Aorta (tissue), 5 donors: Measurements from ENCODE around the gene MACROD2. TPM values are rescaled to one million over a fixed set of nuclear protein-coding genes. Genes with fewer than 3 reads are reported as not detected.

Source experiments
- ATAC-seq: fragments of 200-7000 bp; cut with Tn5 transposase; one replicate; pipeline ENCODE4 v1.9.1; 2022; ENCODE audit warnings: moderate library complexity; ENCODE audit not compliant: low FRiP score
- DNase-seq, 2 donors: peaks; one replicate each; pipeline ENCODE4 v3.0.0-alpha.2; 2020
- H3K27ac ChIP-seq, 2 donors: one replicate each; pipeline ENCODE4 v1.5.1; 2013; ENCODE audit warnings: low read length in 2 of 2, mild to moderate bottlenecking in 2 of 2, moderate library complexity in 2 of 2, control low read depth in 1 of 2, inconsistent platforms in 1 of 2, low read depth in 1 of 2
- H3K27me3 ChIP-seq, 2 donors: one replicate each; pipeline ENCODE4 v1.6.1; 2013; ENCODE audit warnings: control low read depth in 1 of 2, low read length in 1 of 2, mild to moderate bottlenecking in 1 of 2, moderate library complexity in 1 of 2; ENCODE audit not compliant: insufficient read depth in 2 of 2, control insufficient read depth in 1 of 2
- H3K36me3 ChIP-seq, 2 donors: one replicate each; pipeline ENCODE4 v1.6.1; 2013; ENCODE audit warnings: control low read depth in 1 of 2, low read length in 1 of 2, mild to moderate bottlenecking in 1 of 2; ENCODE audit not compliant: insufficient read depth in 2 of 2, control insufficient read depth in 1 of 2
- H3K4me1 ChIP-seq, 2 donors: one replicate each; pipeline ENCODE4 v1.6.1; 2013; ENCODE audit warnings: low read length in 2 of 2, control low read depth in 1 of 2, mild to moderate bottlenecking in 1 of 2, moderate library complexity in 1 of 2; ENCODE audit not compliant: insufficient read depth in 2 of 2, control insufficient read depth in 1 of 2
- H3K4me3 ChIP-seq, 2 donors: one replicate each; pipeline ENCODE4 v1.5.1; 2013; ENCODE audit warnings: low read length in 2 of 2, control low read depth in 1 of 2, mild to moderate bottlenecking in 1 of 2
- H3K9me3 ChIP-seq: one replicate; pipeline ENCODE4 v1.6.1; 2013; ENCODE audit warnings: mild to moderate bottlenecking, low read length; ENCODE audit not compliant: control insufficient read depth
- WGBS, 2 donors: extraction: QIAGEN DNeasy Blood & Tissue Kit; methylation state at CpG; one replicate each; pipeline ENCODE4 v1.1.7; 2013; 5-methylcytosine and 5-hydroxymethylcytosine counted together
- intact Hi-C, 2 donors: fragments of 100-400 bp; cut with DNase I; formaldehyde crosslinking; loops; one replicate each; pipeline versions ENCODE4 v1.14.2 to v1.15.0; 2022
- polyA plus RNA-seq, 2 donors: library from polyadenylated mRNA; stranded (reverse); fragments of 200-250 nt; gene quantifications; one replicate each; pipeline ENCODE4 v1.2.3, GENCODE V29; 2013
- total RNA-seq, 2 donors: library from RNA; stranded (reverse); fragmentation: NEBNext Ultra II Directional; extraction: Animal tissue kit (Norgen Biotek cat#: 25700); gene quantifications; one replicate each; pipeline ENCODE4 v1.2.1, GENCODE V29; 2021
- donor health status: healthy with polysubstance abuse.
- donor health status: Bipolar disorder and iron deficiency.
- donor health status: DM: no; HTN: no; CAD: no.
- donor health status: DM: no; HTN: no; CAD: no.
- donor health status: DM: yes; HTN: yes; CAD: no.

MACROD2 gene
- total and polyA plus RNA-seq, 4 donors: 0.90 to 11.2 (median 4.8) TPM

- H3K27me3 ChIP-seq: no peaks in the 10 kb centered on the region
- H3K4me1 ChIP-seq: peaks cover 3% of the 10 kb centered on the region in 2 donors
- H3K27ac ChIP-seq: no peak overlapping the region
- no peaks in the 10 kb centered on the region for H3K9me3 ChIP-seq
- DNase-seq: no peak
- no peaks in the 10 kb centered on the region for H3K36me3 ChIP-seq
- ATAC-seq: no peak
- intact Hi-C loops: no loop called here
- H3K4me3 ChIP-seq: no peak overlapping the region
- WGBS, 2 donors: 82 to 83% methylated on average over 6 of the region's 6 CpGs
Observed at GRCh38 chr20:14717134-14717999, 722.1 kb downstream of the MACROD2 start.

GRCh38 chr20:14720251-14720650 lies 724.9 kb downstream of the MACROD2 start:
- Histone ChIP-seq H3K36me3 (no peaks in the 10 kb centered on the region), H3K4me3 (no peak overlapping the region), H3K27ac (no peak overlapping the region), H3K9me3 (no peaks in the 10 kb centered on the region), H3K27me3 (no peaks in the 10 kb centered on the region), H3K4me1 (no peaks in the 10 kb centered on the region)
- ATAC-seq (no peak), DNase-seq (no peak)
- intact Hi-C loops: no loop called here
- 78 to 90% methylated on average over 4 of the region's 4 CpGs for WGBS, 2 donors

DNA sequence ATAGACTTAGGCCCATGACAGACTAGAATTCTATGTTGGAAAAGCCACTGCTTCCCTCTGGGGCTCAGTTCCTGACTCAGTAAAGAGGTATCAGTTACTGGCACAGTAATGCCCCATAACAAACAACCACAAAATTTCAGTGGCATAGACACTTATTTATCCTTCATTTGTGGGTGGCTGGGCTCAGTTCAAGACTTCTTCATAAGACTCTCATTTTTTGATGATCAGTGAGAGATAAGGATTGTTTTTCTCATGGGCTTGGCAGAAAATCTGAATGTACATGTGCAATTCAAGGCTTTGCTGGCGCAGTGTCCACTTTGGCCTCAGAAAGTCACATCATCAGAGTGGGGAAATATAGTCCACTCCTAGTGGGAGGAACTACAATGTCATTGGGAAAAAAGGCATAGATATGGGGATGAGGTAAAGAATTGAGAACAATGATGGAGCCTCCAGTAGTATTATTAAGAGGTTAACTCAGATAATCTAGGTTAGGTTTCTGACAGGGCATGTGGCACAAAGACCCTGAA lies 726.7 kb downstream of the MACROD2 start:
- H3K27me3 ChIP-seq: no peaks in the 10 kb centered on the region
- WGBS, 2 donors: 89 to 100% methylated on average over 1 of the region's 1 CpG
- H3K36me3 ChIP-seq: no peaks in the 10 kb centered on the region
- intact Hi-C loops: no loop called here
- H3K4me1 ChIP-seq: no peaks in the 10 kb centered on the region
- ATAC-seq: no peak
- no peak for DNase-seq
- no peak overlapping the region for H3K4me3 ChIP-seq
- no peaks in the 10 kb centered on the region for H3K9me3 ChIP-seq
- no peak overlapping the region for H3K27ac ChIP-seq

DNA sequence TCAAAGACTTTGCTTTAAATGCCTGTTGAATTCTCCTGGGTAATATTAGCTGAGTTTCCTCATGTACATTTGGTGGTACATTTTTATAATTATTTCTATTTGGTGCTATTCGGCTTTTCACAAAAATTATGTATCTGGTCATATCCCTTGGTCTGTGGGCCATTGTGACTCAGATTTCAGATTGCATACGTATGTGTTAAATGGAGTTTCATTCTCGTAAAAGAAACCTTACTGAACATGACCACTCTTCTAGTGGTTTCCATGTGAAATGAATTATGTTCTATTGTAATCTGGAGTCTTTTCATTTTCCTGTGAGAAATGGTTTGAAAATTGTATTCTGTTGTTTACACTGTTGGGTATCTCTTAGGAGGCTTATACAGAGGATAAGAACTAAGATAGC lies 728.3 kb downstream of the MACROD2 start:
- Histone ChIP-seq H3K4me3 (no peak overlapping the region), H3K9me3 (no peaks in the 10 kb centered on the region), H3K4me1 (no peaks in the 10 kb centered on the region), H3K36me3 (no peaks in the 10 kb centered on the region), H3K27ac (no peak overlapping the region), H3K27me3 (no peaks in the 10 kb centered on the region)
- 92 to 93% methylated on average over 3 of the region's 3 CpGs for WGBS, 2 donors
- no peak for DNase-seq
- no peak for ATAC-seq
- intact Hi-C loops: no loop called here

GRCh38 chr20:14724036-14724435 lies 728.7 kb downstream of the MACROD2 start:
- Histone ChIP-seq H3K27ac (no peak overlapping the region), H3K4me1 (no peaks in the 10 kb centered on the region), H3K9me3 (no peaks in the 10 kb centered on the region), H3K36me3 (no peaks in the 10 kb centered on the region), H3K4me3 (no peak overlapping the region), H3K27me3 (no peaks in the 10 kb centered on the region)
- ATAC-seq: no peak
- no peak for DNase-seq
- intact Hi-C loops: no loop called here
- WGBS, 2 donors: 90% methylated on average over 1 of the region's 1 CpG

DNA sequence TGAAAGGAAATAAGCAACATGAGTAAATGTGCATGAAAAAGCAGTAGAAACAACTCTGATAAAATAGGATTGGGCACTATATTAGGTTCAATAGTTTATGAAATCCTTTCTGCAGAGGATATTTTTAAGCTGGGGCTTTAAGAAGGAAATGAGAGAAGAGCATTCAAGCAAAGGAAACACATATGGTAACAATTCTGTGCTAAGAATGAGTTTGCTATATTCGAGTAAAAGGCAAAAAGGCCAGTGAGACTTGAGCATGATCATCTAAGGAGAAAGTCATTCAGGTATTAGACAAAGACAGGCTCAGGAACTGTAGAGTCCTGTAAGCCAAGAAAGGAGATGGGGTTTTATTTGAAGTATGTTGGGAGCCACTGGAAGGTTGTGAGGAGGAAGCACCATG lies 729.2 kb downstream of the MACROD2 start:
- Histone ChIP-seq H3K4me1 (no peaks in the 10 kb centered on the region), H3K27me3 (no peaks in the 10 kb centered on the region), H3K9me3 (no peaks in the 10 kb centered on the region), H3K4me3 (no peak overlapping the region), H3K27ac (no peak overlapping the region), H3K36me3 (no peaks in the 10 kb centered on the region)
- WGBS, 2 donors: 40 to 56% methylated on average over 1 of the region's 1 CpG
- ATAC-seq (no peak), DNase-seq (no peak)
- intact Hi-C loops: no loop called here

DNA sequence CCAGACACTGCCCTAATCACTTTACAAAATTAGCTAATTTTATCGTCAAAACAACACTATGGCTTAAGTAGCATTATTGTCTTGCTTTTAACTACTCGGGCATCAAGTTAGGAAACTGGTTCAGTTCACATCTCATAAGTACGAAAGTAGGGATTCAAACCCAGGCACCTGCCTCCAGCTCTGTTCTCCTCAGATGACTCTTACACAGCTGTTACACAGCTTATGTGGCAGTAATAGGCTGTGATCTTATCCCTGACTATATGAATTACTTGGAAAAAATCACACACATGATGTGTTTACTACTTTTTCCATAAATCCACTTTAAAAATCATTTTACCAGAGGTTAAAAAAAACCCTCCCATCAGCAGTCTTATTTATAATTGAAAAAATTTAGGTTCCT lies 731.3 kb downstream of the MACROD2 start:
- no peaks in the 10 kb centered on the region for H3K4me1 ChIP-seq
- no peaks in the 10 kb centered on the region for H3K9me3 ChIP-seq
- DNase-seq: no peak
- intact Hi-C loops: no loop called here
- ATAC-seq: no peak
- no peaks in the 10 kb centered on the region for H3K36me3 ChIP-seq
- no peaks in the 10 kb centered on the region for H3K27me3 ChIP-seq
- H3K27ac ChIP-seq: no peak overlapping the region
- 94 to 99% methylated on average over 3 of the region's 3 CpGs for WGBS, 2 donors
- no peak overlapping the region for H3K4me3 ChIP-seq

DNA sequence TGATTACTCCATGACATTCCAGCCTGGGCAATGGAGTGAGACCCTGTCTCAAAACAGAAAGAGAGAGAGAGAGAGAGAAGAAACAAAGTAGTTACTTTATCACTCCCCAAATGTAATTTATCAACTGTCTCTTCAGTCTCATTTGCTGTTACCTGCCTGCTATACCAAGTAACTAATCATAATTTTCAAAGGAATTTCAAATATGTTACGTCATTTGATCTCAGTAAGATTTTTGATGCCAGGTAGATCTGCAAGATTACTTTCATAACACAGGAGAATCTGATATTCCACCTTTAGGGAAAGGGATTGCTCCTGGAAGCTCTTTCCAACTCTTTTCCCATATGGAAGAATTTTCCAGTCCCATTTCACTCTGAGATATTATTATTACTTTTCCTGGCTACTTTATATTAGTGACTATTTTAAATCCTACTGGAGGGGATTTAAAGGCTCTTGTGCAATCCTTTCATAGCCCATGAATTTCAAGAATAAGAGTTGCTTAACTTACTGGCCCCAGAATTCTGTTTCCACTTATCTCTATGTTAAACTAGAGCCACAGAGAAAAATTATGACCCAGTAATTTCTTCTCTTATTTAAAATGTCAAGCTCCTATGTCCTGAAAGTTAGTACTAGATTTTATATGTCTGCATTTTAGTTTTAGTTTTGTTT lies 732.3 kb downstream of the MACROD2 start:
- ATAC-seq (no peak), DNase-seq (no peak)
- Histone ChIP-seq H3K36me3 (no peaks in the 10 kb centered on the region), H3K9me3 (no peaks in the 10 kb centered on the region), H3K4me3 (no peak overlapping the region), H3K4me1 (no peaks in the 10 kb centered on the region), H3K27ac (no peak overlapping the region), H3K27me3 (no peaks in the 10 kb centered on the region)
- intact Hi-C loops: no loop called here
- WGBS, 2 donors: 96 to 97% methylated on average over 1 of the region's 1 CpG

DNA sequence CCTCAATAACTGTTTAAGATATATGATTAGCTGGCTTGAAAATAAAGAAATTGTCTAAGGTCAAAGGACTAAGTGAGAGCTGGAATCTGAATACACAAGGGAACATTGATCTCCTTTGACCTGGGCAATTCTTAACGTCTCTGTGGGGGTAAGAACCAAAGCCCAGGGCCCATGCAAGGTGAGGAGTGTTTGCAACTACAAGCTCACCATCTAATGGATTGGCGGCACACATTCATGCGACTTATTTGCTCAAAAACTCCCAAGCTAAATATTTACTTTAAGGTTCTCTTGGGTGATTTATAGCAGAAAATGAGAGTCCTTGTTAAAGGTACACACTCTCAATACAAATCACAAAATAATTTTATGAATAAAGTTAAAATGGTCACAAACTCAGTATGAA lies 734.1 kb downstream of the MACROD2 start:
- no peak overlapping the region for H3K27ac ChIP-seq
- intact Hi-C loops: no loop called here

More for the DNA sequence above, 734.1 kb downstream of the MACROD2 start:
- no peaks in the 10 kb centered on the region for H3K27me3 ChIP-seq
- H3K36me3 ChIP-seq: no peaks in the 10 kb centered on the region
- DNase-seq: no peak
- no peak overlapping the region for H3K4me3 ChIP-seq
- no peaks in the 10 kb centered on the region for H3K4me1 ChIP-seq
- WGBS, 2 donors: 64 to 73% methylated on average over 3 of the region's 3 CpGs
- no peaks in the 10 kb centered on the region for H3K9me3 ChIP-seq
- no peak for ATAC-seq
